Fibroblast of lung (primary cell): ENCODE data around the gene UXS1. TPM values are rescaled to one million over a fixed set of nuclear protein-coding genes. Genes with fewer than 3 reads are reported as not detected.
"Not testable (repeated sequence)": the region's sequence is repeated elsewhere in the genome, so short reads cannot be mapped to it uniquely, and the experiment has no call there.

Experiments
- DNase-seq, 2 donors: peaks; one replicate each; pipeline versions ENCODE4 v3.0.0 to v3.0.0-alpha.2; 2010; ENCODE audit warnings: low read depth in 2 of 2
- H2AFZ ChIP-seq: 2 replicates; pipeline ENCODE4 v1.5.1; 2012; ENCODE audit warnings: low read length, control low read depth, inconsistent platforms
- H3K27ac ChIP-seq: 2 replicates; pipeline ENCODE4 v1.5.1; 2011; ENCODE audit warnings: low read length, control low read depth; ENCODE audit not compliant: insufficient read depth
- H3K27me3 ChIP-seq: 2 replicates; pipeline ENCODE4 v1.5.1; 2011; ENCODE audit warnings: mild to moderate bottlenecking, low read length; ENCODE audit not compliant: control insufficient read depth, insufficient read depth
- H3K36me3 ChIP-seq: 2 replicates; pipeline ENCODE4 v1.5.1; 2011; ENCODE audit warnings: low read length; ENCODE audit not compliant: control insufficient read depth, insufficient read depth
- H3K4me1 ChIP-seq: 2 replicates; pipeline ENCODE4 v1.5.1; 2011; ENCODE audit warnings: low read length; ENCODE audit not compliant: control insufficient read depth, insufficient read depth; ENCODE audit errors: extremely low read depth
- H3K4me2 ChIP-seq: 2 replicates; pipeline ENCODE4 v1.5.1; 2011; ENCODE audit warnings: low read length, control low read depth; ENCODE audit not compliant: insufficient read depth; ENCODE audit errors: extremely low read depth
- H3K4me3 ChIP-seq, 4 experiments: fragments of 200-600 bp in 1 of 4; sonication (generic) in 1 of 4; replicated peaks in 1 of 4; 2 replicates each; pipeline ENCODE4 v1.5.1; 2011 to 2016; ENCODE audit warnings: low read length in 4 of 4, low read depth in 3 of 4, mild to moderate bottlenecking in 3 of 4, control low read depth in 2 of 4, inconsistent platforms in 1 of 4, mixed read lengths in 1 of 4; ENCODE audit not compliant: insufficient read depth in 1 of 4; ENCODE audit errors: control extremely low read depth in 1 of 4
- H3K79me2 ChIP-seq: 2 replicates; pipeline ENCODE4 v1.5.1; 2012; ENCODE audit warnings: mild to moderate bottlenecking, low read length, inconsistent platforms; ENCODE audit not compliant: control insufficient read depth, insufficient read depth
- H3K9ac ChIP-seq: 2 replicates; pipeline ENCODE4 v1.5.1; 2011; ENCODE audit warnings: mild to moderate bottlenecking, low read length, control low read depth; ENCODE audit not compliant: insufficient read depth
- H3K9me3 ChIP-seq: 2 replicates; pipeline ENCODE4 v1.5.1; 2012; ENCODE audit warnings: low read depth, low read length; ENCODE audit not compliant: control insufficient read depth, insufficient read depth
- H4K20me1 ChIP-seq: 2 replicates; pipeline ENCODE4 v1.5.1; 2011; ENCODE audit warnings: low read length; ENCODE audit not compliant: control insufficient read depth, insufficient read depth; ENCODE audit errors: extremely low read depth
- CTCF ChIP-seq, 2 donors: IDR thresholded peaks in 1 of 2; conservative IDR thresholded peaks in 1 of 2; 1 replicate in 1 of 2; 2 replicates in 1 of 2; pipeline ENCODE4 v1.5.1; 2011 to 2012; ENCODE audit warnings: low read length in 2 of 2, control low read depth in 1 of 2, inconsistent platforms in 1 of 2, low read depth in 1 of 2, mild to moderate bottlenecking in 1 of 2
- EZH2 ChIP-seq: IDR thresholded peaks from 2 replicates; pipeline ENCODE4 v1.5.1; 2012; ENCODE audit warnings: low read length, control low read depth, mild to moderate bottlenecking; ENCODE audit errors: missing control alignments
- polyA minus RNA-seq: library from RNA; depleted of rRNA, polyadenylated mRNA; stranded (reverse); fragments of >200 nt; gene quantifications from 2 replicates; pipeline ENCODE4 v1.2.3, GENCODE V29; 2011; ENCODE audit warnings: low replicate concordance
- polyA plus RNA-seq, 2 donors: library from polyadenylated mRNA; depleted of rRNA in 1 of 2; stranded (reverse) in 1 of 2; unstranded in 1 of 2; fragments of >200 nt; gene quantifications; 2 replicates each; pipeline ENCODE4 v1.2.1, GENCODE V29; 2011 to 2012; ENCODE audit warnings: missing spikeins in 1 of 2
- total RNA-seq: library from RNA; depleted of rRNA; stranded (reverse); fragments of >200 nt; gene quantifications from 2 replicates; pipeline ENCODE4 v1.2.1, GENCODE V29; 2014

UXS1 gene
- total RNA-seq (18.5 and 23.1 TPM in 2 replicates), polyA plus RNA-seq (50.7 and 59.8 TPM in 2 replicates), polyA minus RNA-seq (39.5 and 122 TPM in 2 replicates)
- polyA plus RNA-seq (2012): 41.5 and 51.1 TPM in 2 replicates

DNA sequence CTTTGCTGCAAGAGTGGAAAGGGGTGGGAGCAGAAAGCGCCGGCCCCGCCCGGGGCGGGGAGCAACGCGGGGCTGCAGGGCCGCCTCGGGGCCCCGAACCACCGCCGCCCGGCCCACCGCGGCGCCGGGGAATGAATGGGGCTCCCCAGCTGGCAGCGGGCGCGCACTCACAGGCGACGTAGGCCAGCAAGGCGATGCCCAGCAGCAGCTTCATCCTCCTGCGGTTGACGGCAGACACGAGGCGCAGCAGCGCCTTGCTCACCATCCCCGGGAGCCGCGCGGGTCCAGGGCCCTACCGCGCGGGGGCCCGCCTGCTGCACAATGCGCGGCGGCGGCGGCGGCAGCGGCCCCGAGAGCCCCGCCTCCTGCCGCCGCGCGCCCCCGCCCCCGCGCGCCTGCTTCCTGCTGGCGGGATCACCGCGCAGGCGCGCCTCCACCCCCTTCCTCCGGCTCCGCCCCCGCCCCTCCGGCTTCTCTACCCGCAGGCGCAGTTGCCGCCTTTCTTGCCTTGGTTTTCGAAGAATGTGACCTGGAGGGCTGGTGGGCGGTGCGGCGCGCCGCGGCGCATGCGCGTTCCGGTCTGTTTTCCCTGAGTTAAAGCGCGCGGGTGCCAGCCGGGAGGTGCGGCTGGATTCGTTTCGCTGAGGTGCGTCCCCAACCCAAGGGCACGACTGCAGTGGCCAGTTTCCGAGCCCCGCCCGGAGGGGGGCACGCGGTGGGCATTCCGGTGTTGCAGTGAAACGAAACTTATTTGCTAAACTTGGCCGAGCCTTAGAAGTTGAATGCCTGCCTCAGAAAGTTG lies at the start of gene UXS1:
TSS of gene UXS1 (minus strand) at position 325 of the 802 bp plus-strand sequence. CDS start at position 265, 60 bp downstream.
- peak within 1 kb of the TSS; percentile 72 for H3K9ac ChIP-seq
- no peaks in the 10 kb centered on the region for H4K20me1 ChIP-seq
- H3K36me3 ChIP-seq: no peaks in the 10 kb centered on the region
- H3K9me3 ChIP-seq: no peaks in the 10 kb centered on the region
- peak within 1 kb of the TSS; percentile 78 for H3K4me2 ChIP-seq
- peak; percentile 94 to 97 for DNase-seq
- H3K79me2 ChIP-seq: peaks cover 14% of the 10 kb centered on the region
- peak within 1 kb of the TSS; percentile 57 for H3K27ac ChIP-seq
- no peak for TF ChIP-seq CTCF (conservative IDR thresholded peaks at IDR 0.05 in 1 of 2, IDR thresholded peaks at IDR 0.05 in 1 of 2; ENCODE audit: low read depth in 1 of 2, low read length in 2 of 2)
- no peak for TF ChIP-seq EZH2
- H3K4me1 ChIP-seq: peaks cover 7% of the 10 kb centered on the region
- H3K4me3 ChIP-seq: peak within 1 kb of the TSS; percentile 80 to 94 (median 82)
- no peaks in the 10 kb centered on the region for H3K27me3 ChIP-seq
- peak within 1 kb of the TSS; percentile 89 for H2AFZ ChIP-seq

DNA sequence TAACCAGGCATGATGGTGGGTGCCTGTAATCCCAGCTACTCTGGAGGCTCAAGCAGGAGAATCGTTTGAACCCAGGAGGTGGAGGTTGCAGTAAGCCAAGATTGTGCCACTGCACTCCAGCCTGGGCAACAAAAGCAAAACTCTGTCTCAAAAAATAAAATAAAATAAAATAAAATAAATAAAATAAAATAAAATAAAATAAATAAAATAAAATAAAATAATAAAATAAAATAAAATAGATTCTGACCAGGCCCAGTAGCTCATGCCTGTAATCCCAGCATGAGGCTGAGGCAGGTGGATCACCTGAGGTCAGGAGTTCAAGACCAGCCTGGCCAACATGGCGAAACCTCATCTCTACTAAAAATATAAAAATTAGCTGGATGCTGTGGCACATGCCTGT lies 45.4 kb upstream of the UXS1 start:
- H3K9ac ChIP-seq, H3K4me3 ChIP-seq, H3K36me3 ChIP-seq, H3K4me1 ChIP-seq, H2AFZ ChIP-seq, H3K79me2 ChIP-seq, H3K9me3 ChIP-seq, H3K4me2 ChIP-seq, DNase-seq, H3K27me3 ChIP-seq, H4K20me1 ChIP-seq, H3K27ac ChIP-seq: not testable (repeated sequence)

GRCh38 chr2:106235392-106235791 lies 41.3 kb upstream of the UXS1 start:
- not testable (repeated sequence) for H2AFZ ChIP-seq, H3K27ac ChIP-seq, H3K9me3 ChIP-seq, H4K20me1 ChIP-seq, DNase-seq, H3K36me3 ChIP-seq, H3K4me2 ChIP-seq, H3K4me3 ChIP-seq, H3K4me1 ChIP-seq, H3K9ac ChIP-seq, H3K27me3 ChIP-seq, H3K79me2 ChIP-seq

DNA sequence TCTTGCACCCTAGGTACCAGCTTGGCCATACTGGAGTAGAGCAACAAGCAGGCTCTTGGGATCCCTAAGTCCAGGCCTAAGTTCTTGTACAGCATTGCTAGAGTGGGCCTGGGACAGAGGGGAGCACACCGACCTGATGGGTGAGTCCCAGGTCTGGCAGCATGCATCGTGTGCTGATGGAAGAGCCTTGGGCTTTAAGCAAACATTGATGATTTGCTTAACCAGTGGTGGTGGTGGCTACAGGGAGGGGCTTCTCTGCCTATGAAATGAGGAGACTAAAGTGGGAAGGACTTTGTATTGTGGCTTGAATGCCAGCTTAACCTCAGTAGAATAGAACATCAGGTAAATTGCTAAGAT lies 39.2 kb upstream of the UXS1 start:
- Histone ChIP-seq H3K4me2 (no peak overlapping the region), H3K9me3 (no peaks in the 10 kb centered on the region), H3K9ac (no peak overlapping the region), H3K27me3 (no peaks in the 10 kb centered on the region), H3K36me3 (no peaks in the 10 kb centered on the region), H4K20me1 (no peaks in the 10 kb centered on the region), H3K4me1 (no peaks in the 10 kb centered on the region), H2AFZ (no peak overlapping the region), H3K79me2 (no peaks in the 10 kb centered on the region), H3K27ac (no peak overlapping the region), H3K4me3 (no peak overlapping the region)
- no peak for TF ChIP-seq CTCF (conservative IDR thresholded peaks at IDR 0.05 in 1 of 2, IDR thresholded peaks at IDR 0.05 in 1 of 2; ENCODE audit: low read depth in 1 of 2, low read length in 2 of 2)
- TF ChIP-seq EZH2: no peak
- DNase-seq: no peak
